HG02943 (cell line): ENCODE results near the gene CDS2.

Source experiments
- ATAC-seq: cut with Tn5 transposase; IDR thresholded peaks from one replicate; pipeline ENCODE4 v1.9.1; 2021; ENCODE audit warnings: mild to moderate bottlenecking, low read depth, moderate library complexity; ENCODE audit not compliant: unreplicated experiment

The CDS2 gene

GRCh38 chr20:5118220-5119142 lies 8.3 kb upstream of the CDS2 start:
- no peak for ATAC-seq

- ATAC-seq = no peak
These were observed 7.7 kb upstream of the CDS2 start for GRCh38 chr20:5119143-5119434.

GRCh38 chr20:5119435-5120184 lies 7.2 kb upstream of the CDS2 start, which contains the start of gene PCNA:
Gene PCNA, minus strand, starts transcription at chr20:5119958. Its CDS starts 160 bp downstream, at chr20:5119798.
- peak; percentile 95 for ATAC-seq

GRCh38 chr20:5120185-5120476 lies 6.7 kb upstream of the CDS2 start:
- ATAC-seq = no peak

DNA sequence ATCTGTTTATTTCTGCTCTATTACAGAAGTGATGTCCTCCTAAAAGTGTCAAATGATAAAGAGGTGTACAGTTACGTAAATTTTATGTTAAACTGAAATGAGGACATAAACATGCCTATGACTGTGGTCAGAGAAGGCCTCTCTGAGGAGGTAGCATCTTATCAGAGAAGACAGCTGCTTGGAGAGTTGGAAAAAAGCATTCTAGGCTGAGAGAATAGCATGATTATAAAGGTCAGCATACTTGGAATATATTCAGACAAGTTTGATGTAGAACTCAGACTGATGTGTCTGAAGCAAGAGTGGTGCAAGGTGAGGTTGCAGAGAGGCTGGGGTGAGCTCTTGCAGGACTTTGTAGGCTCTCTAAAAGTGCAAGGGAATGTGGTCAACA lies 3.9 kb upstream of the CDS2 start:
- ATAC-seq = no peak

- peak; percentile 34 for ATAC-seq
These were observed 523 bp downstream of the CDS2 start for GRCh38 chr20:5127204-5127858.

DNA sequence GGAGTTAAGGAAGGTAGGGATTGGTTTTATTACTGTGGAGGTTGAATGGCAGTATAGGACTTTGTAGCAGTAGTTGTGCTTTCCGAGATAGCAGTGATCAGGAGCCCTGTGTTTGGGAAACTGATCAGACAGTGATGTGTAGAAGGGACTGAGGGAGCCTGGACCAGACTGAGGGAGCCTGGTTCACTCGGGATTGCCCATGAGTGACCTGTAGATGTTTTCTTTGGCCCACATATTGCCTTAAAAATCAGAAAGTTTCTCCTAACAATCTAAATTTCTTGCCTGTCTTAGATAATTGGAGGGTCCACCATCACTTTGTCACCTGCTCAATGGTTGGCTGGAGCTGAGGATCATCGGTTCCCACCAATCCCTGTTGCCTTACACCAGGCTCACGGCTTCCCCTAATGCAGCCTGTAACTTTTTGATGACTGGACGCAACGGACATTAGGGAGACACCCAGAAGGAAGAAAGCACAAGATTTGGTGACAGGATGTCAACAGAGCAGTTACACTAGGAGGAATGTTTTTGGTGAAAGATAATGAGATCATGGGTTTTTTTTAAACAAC lies 1.1 kb downstream of the CDS2 start:
- ATAC-seq = no peak

- no peak for ATAC-seq
These were observed 2.1 kb downstream of the CDS2 start for GRCh38 chr20:5128886-5129285.

- no peak for ATAC-seq
These were observed 4.7 kb downstream of the CDS2 start for GRCh38 chr20:5131502-5131901.

GRCh38 chr20:5133998-5134397 lies 7.2 kb downstream of the CDS2 start:
- ATAC-seq = no peak

GRCh38 chr20:5135363-5136012 lies 8.7 kb downstream of the CDS2 start:
- no peak for ATAC-seq

- no peak for ATAC-seq
These were observed 9.3 kb downstream of the CDS2 start for GRCh38 chr20:5136096-5136495.

DNA sequence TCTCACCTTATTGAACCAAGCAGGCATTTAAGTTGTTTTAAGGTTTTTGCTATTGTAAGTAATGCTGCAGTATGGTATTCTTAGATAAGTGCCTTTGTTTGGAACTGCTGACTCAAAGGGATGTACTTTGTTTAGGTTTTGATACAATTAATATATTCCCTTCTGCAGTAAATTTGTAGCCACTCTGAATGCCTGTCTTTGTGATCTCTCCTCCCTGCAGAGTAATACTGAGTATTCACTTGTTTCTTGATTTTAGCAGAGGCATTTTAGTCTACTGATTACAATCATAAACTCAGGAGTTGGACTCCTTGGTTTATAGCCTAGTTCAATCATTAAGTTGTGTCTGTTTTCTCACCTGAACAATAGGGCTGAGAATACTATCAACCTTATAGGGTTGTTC lies 13.4 kb downstream of the CDS2 start:
- no peak for ATAC-seq

DNA sequence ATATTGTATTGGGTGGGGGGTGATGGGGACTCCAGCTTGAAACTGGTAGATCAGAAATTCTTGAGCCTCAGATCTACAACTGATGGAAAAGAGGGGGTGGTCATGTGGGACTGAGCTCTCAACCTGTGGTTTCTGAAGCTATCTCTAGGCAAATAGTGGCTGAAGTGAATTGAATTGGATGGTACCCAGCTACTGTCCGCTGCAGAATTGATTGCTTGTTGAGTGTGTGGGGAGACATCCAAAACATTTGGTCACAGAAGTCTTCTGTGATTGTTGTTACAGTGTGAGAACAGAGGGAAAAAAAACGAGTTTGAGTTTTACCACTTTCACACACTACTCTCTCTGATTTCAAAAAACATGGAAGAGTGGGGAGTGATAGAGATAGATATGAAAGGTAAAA lies 14.8 kb downstream of the CDS2 start:
- ATAC-seq = no peak

GRCh38 chr20:5143851-5144250 lies 17.0 kb downstream of the CDS2 start:
- ATAC-seq = no peak

GRCh38 chr20:5145365-5146098 lies 18.7 kb downstream of the CDS2 start:
- ATAC-seq = no peak

DNA sequence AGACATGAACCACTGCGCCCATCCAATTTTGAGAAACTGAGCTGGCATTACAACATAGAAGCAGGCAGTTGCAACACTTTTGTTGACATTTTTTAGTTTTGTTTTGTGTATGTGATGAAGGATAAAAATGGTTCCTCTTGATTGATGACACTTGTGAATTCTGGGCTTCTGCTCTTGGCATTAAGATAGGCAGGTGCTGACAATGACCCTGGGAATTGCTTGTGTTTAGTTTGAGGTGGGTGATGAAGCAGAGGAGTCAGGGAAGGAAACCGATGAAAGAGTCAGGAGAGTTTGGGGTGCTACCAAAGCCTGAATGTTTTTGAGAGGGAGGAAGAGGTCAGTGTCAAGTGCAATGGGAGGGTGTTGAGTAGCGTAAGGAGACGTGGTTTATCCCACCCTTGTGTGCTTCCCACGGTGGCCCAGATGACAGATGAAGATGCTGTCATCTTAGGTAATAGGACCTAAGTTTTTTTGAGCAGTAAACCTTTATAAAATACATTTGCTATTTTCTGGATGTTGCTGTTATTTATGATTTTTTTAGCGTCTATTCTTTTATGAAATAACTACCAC lies 19.4 kb downstream of the CDS2 start:
- no peak for ATAC-seq

DNA sequence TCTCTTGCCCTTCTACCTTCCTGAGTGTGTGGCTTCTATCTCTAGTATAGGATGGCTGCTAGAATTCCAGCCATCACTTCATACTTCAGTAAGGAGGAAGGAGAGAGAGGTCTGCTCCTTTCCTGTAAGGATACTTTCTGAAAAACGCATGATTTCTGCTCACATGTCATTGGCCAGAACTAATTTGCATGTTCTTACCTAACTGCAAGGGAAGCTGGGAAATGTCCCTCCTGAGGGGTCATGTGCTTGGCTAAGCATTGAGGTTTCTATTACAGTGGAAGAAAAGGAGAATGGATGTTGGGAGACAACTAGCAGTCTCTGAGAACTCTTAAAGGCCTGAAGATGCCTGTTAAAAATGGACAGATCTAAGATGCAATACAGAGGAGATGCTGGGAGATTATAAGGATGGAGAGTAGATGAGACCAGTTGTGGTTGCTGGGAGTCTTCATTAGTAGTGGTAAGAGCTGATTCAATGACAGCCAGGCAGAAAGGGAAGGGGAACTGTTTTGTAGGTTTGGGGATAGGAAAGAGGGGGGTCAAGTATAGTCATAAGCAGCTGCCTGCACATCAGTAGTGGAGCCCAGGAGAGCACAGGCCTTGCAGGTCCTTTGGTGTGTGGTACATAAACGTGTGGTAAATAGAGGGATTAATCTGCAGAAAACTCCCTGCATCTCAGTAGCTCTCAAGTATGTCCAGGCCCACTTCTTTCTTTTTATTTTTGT lies 20.2 kb downstream of the CDS2 start:
- no peak for ATAC-seq

GRCh38 chr20:5148581-5148980 lies 21.8 kb downstream of the CDS2 start:
- no peak for ATAC-seq
